Type B pancreatic cell (in vitro differentiated cells): Measurements from ENCODE around the gene UBA7. TPM values are rescaled to one million over a fixed set of nuclear protein-coding genes. Genes with fewer than 3 reads are reported as not detected.

Experiments
- DNase-seq: peaks from one replicate; pipeline ENCODE4 v3.0.0; 2021; ENCODE audit warnings: mixed read lengths; ENCODE audit not compliant: unreplicated experiment; ENCODE audit errors: extremely low spot score
- H3K27ac Mint-ChIP-seq: 2 replicates; pipeline ENCODE4 v1.8.0; 2021; ENCODE audit warnings: mild to moderate bottlenecking, mixed read lengths
- H3K27me3 Mint-ChIP-seq: 2 replicates; pipeline ENCODE4 v1.8.0; 2021; ENCODE audit warnings: mixed read lengths
- H3K36me3 Mint-ChIP-seq: 2 replicates; pipeline ENCODE4 v1.8.0; 2021; ENCODE audit warnings: mixed read lengths
- H3K4me1 Mint-ChIP-seq: one replicate; pipeline ENCODE4 v1.8.0; 2021; ENCODE audit warnings: mixed read lengths; ENCODE audit not compliant: unreplicated experiment
- H3K4me3 Mint-ChIP-seq: 2 replicates; pipeline ENCODE4 v1.8.0; 2021; ENCODE audit warnings: mild to moderate bottlenecking, mixed read lengths
- H3K9me3 Mint-ChIP-seq: 2 replicates; pipeline ENCODE4 v1.8.0; 2021; ENCODE audit warnings: mixed read lengths
- total RNA-seq: library from RNA; stranded (reverse); gene quantifications from 2 replicates; pipeline ENCODE4 v1.2.1, GENCODE V29; 2021; ENCODE audit warnings: low replicate concordance
- TF ChIP-seq, protein P1 (sequence below): fragments of 200-600 bp; sonication (generic); conservative IDR thresholded peaks from 2 replicates; pipeline ENCODE4 v1.5.0; 2021; ENCODE audit warnings: antibody characterized with exemption, mild to moderate bottlenecking

Gene UBA7
- total RNA-seq, 1 donor from 2014 or later: 8.2 TPM

DNA sequence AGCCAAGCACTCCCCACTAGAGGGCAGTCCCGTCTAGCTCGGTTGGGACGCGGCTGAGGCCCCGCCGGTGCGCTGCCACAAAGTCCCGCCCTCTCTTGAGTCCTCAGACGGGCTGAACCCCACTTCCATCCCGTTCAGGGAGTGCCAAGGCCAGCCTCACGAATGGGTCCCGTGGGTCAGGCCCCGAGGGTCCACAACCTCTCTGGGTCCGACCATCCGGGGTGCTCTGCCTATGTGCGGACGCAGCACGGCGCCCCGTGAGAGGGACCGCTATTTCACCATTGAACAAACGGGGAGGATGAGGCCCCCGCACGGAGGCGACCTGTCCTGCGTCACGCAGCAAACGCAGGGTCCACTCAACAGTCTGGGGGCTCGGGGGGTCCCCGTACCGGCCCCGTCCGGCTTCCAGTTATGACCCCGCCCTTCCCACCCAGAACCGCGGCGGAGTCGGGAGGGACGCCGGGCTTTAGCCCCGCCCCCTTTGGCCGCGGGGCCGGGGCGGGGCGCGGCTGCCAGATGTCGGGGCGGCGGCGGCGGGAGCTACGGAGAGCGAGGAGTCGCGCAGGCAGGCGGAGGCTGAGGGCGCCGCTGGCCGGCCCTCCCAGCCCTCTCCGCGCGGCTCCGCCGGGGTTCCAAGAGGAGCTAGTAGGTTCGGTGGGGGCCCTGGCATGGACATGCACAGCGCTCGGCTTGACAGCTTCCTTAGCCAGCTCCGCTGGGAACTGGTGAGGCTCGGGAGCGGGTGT is 10.9 kb downstream of the UBA7 start, which contains the start of gene INKA1:
INKA1 (plus strand) TSS at position 543 of the 746 bp plus-strand sequence; CDS start at position 675, 132 bp downstream.
- H3K27ac Mint-ChIP-seq: peak within 1 kb of the TSS; percentile 53
- H3K9me3 Mint-ChIP-seq: no peaks in the 10 kb centered on the region
- H3K4me3 Mint-ChIP-seq: peak within 1 kb of the TSS; percentile 88
- H3K36me3 Mint-ChIP-seq: no peaks in the 10 kb centered on the region
- peak; percentile 91 for DNase-seq
- TF ChIP-seq, protein P1, sequence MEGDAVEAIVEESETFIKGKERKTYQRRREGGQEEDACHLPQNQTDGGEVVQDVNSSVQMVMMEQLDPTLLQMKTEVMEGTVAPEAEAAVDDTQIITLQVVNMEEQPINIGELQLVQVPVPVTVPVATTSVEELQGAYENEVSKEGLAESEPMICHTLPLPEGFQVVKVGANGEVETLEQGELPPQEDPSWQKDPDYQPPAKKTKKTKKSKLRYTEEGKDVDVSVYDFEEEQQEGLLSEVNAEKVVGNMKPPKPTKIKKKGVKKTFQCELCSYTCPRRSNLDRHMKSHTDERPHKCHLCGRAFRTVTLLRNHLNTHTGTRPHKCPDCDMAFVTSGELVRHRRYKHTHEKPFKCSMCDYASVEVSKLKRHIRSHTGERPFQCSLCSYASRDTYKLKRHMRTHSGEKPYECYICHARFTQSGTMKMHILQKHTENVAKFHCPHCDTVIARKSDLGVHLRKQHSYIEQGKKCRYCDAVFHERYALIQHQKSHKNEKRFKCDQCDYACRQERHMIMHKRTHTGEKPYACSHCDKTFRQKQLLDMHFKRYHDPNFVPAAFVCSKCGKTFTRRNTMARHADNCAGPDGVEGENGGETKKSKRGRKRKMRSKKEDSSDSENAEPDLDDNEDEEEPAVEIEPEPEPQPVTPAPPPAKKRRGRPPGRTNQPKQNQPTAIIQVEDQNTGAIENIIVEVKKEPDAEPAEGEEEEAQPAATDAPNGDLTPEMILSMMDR: peak; percentile 95
- peaks cover 33% of the 10 kb centered on the region for H3K27me3 Mint-ChIP-seq
- peaks cover 20% of the 10 kb centered on the region for H3K4me1 Mint-ChIP-seq

DNA sequence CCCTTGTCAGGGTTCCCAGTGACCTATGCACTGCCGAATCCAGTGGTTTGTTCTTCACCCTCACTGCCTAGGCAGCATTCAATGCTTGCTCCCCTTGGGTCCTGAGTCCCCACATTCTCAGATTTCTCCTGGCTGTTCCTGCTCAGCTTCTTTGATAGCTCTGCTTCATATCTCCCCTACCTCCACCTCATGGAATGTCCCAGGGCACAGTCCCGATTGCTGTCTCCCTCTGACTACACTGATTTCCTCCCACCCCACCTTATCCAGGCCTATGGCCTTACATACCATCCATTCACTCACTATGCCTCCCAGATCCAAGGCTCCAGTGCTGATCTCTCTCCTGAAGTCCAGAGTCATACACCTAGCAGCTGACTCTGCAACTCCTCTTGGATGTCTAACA is 12.6 kb downstream of the UBA7 start:
- Mint-ChIP-seq H3K9me3 (no peaks in the 10 kb centered on the region), H3K4me1 (peaks cover 13% of the 10 kb centered on the region), H3K4me3 (peak overlapping the region; percentile 88), H3K27ac (no peak overlapping the region), H3K27me3 (peaks cover 37% of the 10 kb centered on the region), H3K36me3 (no peaks in the 10 kb centered on the region)
- no peak for DNase-seq
- TF ChIP-seq, protein P1: no peak

DNA sequence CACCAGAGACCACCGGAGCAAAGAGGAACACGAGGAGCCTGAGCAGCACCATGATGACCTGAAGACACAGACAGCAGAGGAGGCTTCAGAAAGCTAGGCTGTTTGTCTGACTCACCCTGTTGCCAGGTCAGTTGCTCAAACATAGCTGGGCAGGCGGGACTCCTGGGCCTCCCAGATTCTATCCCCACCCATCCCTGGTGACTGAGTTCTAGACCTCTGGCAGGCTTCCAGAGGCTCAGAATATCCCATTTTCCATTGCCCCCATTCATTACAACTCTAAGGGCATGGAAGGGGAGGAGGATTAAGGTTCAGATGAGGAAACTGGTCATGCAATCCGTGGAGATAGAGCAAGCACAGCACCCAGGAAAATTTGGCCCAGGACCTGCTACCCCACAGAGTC is 14.0 kb downstream of the UBA7 start, which contains the start of gene CDHR4:
CDHR4 (minus strand) TSS at position 113 of the 400 bp plus-strand sequence; CDS start at position 52, 61 bp downstream.
- TF ChIP-seq, protein P1: no peak
- Mint-ChIP-seq H3K4me1 (peaks cover 5% of the 10 kb centered on the region), H3K27me3 (peaks cover 30% of the 10 kb centered on the region), H3K36me3 (no peaks in the 10 kb centered on the region), H3K4me3 (no peak within 1 kb of the TSS), H3K27ac (no peak within 1 kb of the TSS), H3K9me3 (no peaks in the 10 kb centered on the region)
- DNase-seq: no peak

DNA sequence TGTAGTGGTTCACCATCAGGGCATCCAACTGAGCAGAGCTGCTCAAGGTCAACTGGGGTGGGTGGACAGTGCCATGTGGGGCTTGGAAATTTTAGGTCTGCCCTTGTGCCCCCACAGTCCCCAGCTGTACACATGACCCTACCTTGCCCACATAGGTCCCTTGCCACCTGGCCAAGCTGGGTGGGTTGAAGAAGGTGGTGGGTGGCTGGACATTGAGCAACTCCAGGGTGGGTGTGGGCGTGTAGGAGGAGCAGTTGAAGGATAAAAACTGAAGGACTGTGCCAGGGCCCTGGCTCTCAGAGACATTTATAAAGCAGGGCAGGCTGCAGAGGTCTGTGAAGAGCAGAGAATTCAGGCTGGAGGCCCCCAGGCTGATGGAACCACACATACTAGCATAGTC is 14.6 kb downstream of the UBA7 start:
- no peak for DNase-seq
- Mint-ChIP-seq H3K9me3 (no peaks in the 10 kb centered on the region), H3K4me3 (no peak overlapping the region), H3K4me1 (peaks cover 4% of the 10 kb centered on the region), H3K27ac (no peak overlapping the region), H3K36me3 (no peaks in the 10 kb centered on the region), H3K27me3 (peaks cover 27% of the 10 kb centered on the region)
- TF ChIP-seq, protein P1: no peak

DNA sequence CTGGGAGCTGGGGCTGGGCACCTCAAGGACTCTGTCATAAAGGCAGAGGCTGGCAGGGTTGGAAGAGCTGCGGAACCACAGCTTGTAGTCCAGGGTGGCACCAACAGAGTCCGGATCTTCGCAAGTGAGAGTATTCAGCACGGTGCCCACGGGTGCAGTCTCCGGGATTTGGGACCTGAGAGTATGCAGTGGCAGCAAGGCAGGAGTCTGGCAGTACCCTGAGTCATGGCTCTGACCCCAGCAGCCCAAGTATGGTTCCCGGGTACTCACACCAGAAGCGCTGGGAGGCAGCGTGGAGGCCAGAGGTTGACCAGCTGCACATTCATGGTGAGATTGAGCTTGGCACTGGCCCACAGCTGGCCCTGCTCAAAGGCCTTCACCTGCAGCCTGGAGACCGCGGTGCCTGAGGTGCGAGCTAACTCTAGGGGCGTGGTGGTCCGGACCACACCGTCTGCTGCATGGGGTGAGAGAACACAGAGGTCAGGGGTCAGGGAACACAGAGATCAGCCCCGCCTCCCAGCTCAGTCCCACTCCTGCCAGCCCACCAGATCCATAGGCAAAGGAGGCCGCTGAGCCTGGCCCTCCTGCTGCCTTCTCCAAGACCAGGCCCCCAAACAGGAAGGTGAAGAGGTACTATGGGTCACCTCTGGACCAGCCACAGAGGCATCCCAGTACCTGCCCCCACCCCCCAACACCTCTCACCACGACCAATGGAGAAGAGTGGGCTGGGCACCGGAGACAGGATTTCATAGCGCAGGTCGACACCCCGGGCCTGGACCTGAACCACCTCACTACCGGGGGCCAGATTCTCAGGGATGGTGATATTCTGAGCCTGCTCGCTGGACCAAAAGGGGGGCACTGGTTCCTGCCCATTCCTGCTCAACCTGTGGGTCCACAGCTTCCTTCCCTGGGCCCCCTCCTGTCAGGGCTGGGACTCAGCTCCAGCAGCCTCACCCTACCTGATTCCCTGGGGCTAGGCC is 18.5 kb downstream of the UBA7 start:
- no peak overlapping the region for H3K27ac Mint-ChIP-seq
- H3K36me3 Mint-ChIP-seq: no peaks in the 10 kb centered on the region
- peaks cover 4% of the 10 kb centered on the region for H3K27me3 Mint-ChIP-seq
- H3K4me1 Mint-ChIP-seq: peaks cover 5% of the 10 kb centered on the region
- TF ChIP-seq, protein P1: no peak
- DNase-seq: no peak
- no peaks in the 10 kb centered on the region for H3K9me3 Mint-ChIP-seq
- no peak overlapping the region for H3K4me3 Mint-ChIP-seq
